ENCODE data around the gene SNED1.

- no peak for TF ChIP-seq CTCF (IDR thresholded peaks at IDR 0.05; ENCODE audit: insufficient read depth, low read length)
- TF ChIP-seq POLR2AphosphoS5 (IDR thresholded peaks at IDR 0.05; ENCODE audit: low read depth): no peak
- no peak for TF ChIP-seq REST (IDR thresholded peaks at IDR 0.05; ENCODE audit: insufficient replicate concordance, low read depth)
- TF ChIP-seq GABPA (IDR thresholded peaks at IDR 0.05; ENCODE audit: low read depth): no peak
- no peak for TF ChIP-seq SPI1 (IDR thresholded peaks at IDR 0.05; ENCODE audit: borderline replicate concordance, low read depth)
These were observed 50.5 kb downstream of the SNED1 start for GRCh38 chr2:241048949-241049343.
